Suprapubic skin (tissue), 4 donors: Measurements from ENCODE around the gene SLC39A13. TPM values are rescaled to one million over a fixed set of nuclear protein-coding genes. Genes with fewer than 3 reads are reported as not detected.

Experiments used
- DNase-seq, 2 donors: peaks; one replicate each; pipeline ENCODE4 v3.0.0-alpha.2; 2019; ENCODE audit warnings: low spot score in 2 of 2
- H3K27ac ChIP-seq: fragments of 200-600 bp; sonication (generic); one replicate; pipeline ENCODE4 v1.5.1; 2019
- H3K27me3 ChIP-seq: fragments of 200-600 bp; sonication (generic); one replicate; pipeline ENCODE4 v1.5.1; 2019
- H3K36me3 ChIP-seq: fragments of 200-600 bp; sonication (generic); one replicate; pipeline ENCODE4 v1.5.1; 2019
- H3K4me1 ChIP-seq: fragments of 200-600 bp; sonication (generic); one replicate; pipeline ENCODE4 v1.5.1; 2019
- H3K4me3 ChIP-seq: fragments of 200-600 bp; sonication (generic); one replicate; pipeline ENCODE4 v1.5.1; 2019; ENCODE audit warnings: mild to moderate bottlenecking
- H3K9me3 ChIP-seq: fragments of 200-600 bp; sonication (generic); one replicate; pipeline ENCODE4 v1.5.1; 2019
- EP300 ChIP-seq: sonication (generic); formaldehyde crosslinking; IDR thresholded peaks from one replicate; pipeline ENCODE4 v1.6.1; 2017; ENCODE audit warnings: antibody characterized with exemption
- POLR2A ChIP-seq, 2 donors: fragments of 450-650 bp; IDR thresholded peaks; one replicate each; pipeline ENCODE4 v1.6.1; 2017; ENCODE audit warnings: antibody characterized with exemption in 2 of 2, mild to moderate bottlenecking in 2 of 2, moderate library complexity in 2 of 2
- POLR2AphosphoS5 ChIP-seq, 3 donors: sonication (generic); formaldehyde crosslinking; IDR thresholded peaks; one replicate each; pipeline ENCODE4 v1.6.1; 2017; ENCODE audit warnings: antibody characterized with exemption in 3 of 3
- WGBS: methylation state at CpG from one replicate; pipeline ENCODE4 v1.1.5; 2018; 5-methylcytosine and 5-hydroxymethylcytosine counted together
- total RNA-seq, 4 donors: library from RNA; depleted of rRNA; stranded (reverse); fragments of >200 nt; gene quantifications; one replicate each; pipeline ENCODE4 v1.1.0, GENCODE V29; 2016
- TF ChIP-seq, protein P1 (sequence below), 2 donors: fragments of 200-600 bp in 1 of 2; fragments of 450-650 bp in 1 of 2; sonication (generic) in 1 of 2; IDR thresholded peaks; one replicate each; pipeline ENCODE4 v1.5.1; 2016 to 2019; ENCODE audit warnings: antibody characterized with exemption in 2 of 2, mild to moderate bottlenecking in 1 of 2, moderate library complexity in 1 of 2

Gene SLC39A13
- total RNA-seq, 4 donors from 2014 or later: 45.5 to 53.8 (median 52.3) TPM

DNA sequence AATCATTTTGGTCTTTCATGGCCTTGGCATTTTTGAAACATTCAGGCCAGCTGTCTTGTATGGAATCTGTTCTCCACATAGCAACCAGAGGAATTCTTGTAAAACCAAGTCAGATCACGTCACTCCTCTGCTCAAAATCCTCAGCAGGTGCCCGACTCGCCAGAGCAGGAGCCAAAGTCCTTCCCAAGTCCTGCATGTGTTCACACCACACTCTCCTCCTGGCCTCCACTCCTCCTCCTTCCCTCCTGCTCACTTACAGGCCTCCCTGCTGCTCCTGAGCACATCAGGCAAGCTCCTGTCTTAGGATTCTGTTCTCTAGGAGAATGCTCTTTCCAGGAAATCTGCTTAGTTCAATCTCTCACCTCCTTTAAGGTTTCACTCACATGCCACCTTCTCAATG is 24.8 kb downstream of the SLC39A13 start:
- Histone ChIP-seq H3K4me1 (peaks cover 3% of the 10 kb centered on the region), H3K9me3 (no peaks in the 10 kb centered on the region), H3K27ac (no peak overlapping the region), H3K36me3 (no peaks in the 10 kb centered on the region), H3K27me3 (no peaks in the 10 kb centered on the region), H3K4me3 (no peak overlapping the region)
- no peak for DNase-seq
- 64% methylated on average over 3 of the region's 3 CpGs for WGBS
- TF ChIP-seq, protein P1, sequence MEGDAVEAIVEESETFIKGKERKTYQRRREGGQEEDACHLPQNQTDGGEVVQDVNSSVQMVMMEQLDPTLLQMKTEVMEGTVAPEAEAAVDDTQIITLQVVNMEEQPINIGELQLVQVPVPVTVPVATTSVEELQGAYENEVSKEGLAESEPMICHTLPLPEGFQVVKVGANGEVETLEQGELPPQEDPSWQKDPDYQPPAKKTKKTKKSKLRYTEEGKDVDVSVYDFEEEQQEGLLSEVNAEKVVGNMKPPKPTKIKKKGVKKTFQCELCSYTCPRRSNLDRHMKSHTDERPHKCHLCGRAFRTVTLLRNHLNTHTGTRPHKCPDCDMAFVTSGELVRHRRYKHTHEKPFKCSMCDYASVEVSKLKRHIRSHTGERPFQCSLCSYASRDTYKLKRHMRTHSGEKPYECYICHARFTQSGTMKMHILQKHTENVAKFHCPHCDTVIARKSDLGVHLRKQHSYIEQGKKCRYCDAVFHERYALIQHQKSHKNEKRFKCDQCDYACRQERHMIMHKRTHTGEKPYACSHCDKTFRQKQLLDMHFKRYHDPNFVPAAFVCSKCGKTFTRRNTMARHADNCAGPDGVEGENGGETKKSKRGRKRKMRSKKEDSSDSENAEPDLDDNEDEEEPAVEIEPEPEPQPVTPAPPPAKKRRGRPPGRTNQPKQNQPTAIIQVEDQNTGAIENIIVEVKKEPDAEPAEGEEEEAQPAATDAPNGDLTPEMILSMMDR (IDR thresholded peaks at IDR 0.05): no peak
- TF ChIP-seq POLR2AphosphoS5 (IDR thresholded peaks at IDR 0.05) (no peak), EP300 (no peak), POLR2A (IDR thresholded peaks at IDR 0.05) (no peak)

DNA sequence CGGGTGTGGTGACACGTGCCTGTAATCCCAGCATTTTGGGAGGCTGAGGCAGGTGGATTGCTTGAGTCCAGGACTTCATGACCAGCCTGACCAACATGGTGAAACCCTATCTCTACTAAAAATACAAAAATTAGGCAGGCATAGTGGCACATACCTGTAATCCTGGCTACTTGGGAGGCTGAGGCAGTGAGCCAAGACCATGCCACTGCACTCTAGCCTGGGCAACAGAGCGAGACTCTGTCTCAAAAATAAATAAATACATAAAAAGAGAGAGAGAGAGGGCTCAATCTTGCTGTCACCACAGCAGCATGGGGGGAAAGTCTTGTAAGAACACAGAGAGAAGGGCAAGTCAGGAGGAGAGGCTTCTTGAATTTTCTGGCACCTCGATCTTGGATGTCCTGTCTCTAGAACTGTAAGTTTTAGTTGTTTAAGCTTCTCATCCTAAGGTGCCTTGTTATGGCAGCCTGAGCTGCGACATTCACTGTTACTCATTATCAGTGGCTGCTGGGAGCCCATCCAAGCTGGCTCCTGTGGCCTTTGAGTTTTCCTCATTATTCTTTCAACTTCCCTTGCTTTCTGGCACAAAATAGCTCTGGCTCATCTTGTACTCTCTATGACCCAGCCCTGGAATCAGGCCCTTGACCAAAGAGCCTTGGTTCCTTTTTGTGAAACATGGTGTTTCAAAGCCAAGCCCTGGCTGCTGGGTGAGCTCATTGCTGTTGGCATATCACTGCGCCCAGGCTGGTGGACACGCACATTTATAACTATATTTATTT is 25.8 kb downstream of the SLC39A13 start:
- no peaks in the 10 kb centered on the region for H3K36me3 ChIP-seq
- no peaks in the 10 kb centered on the region for H3K27me3 ChIP-seq
- H3K4me1 ChIP-seq: peaks cover 3% of the 10 kb centered on the region
- 59% methylated on average over 7 of the region's 7 CpGs for WGBS
- no peak for DNase-seq
- no peak overlapping the region for H3K4me3 ChIP-seq
- TF ChIP-seq, protein P1 (IDR thresholded peaks at IDR 0.05): no peak
- no peak for TF ChIP-seq POLR2AphosphoS5 (IDR thresholded peaks at IDR 0.05)
- TF ChIP-seq POLR2A (IDR thresholded peaks at IDR 0.05): no peak
- no peak for TF ChIP-seq EP300
- H3K9me3 ChIP-seq: no peaks in the 10 kb centered on the region
- H3K27ac ChIP-seq: no peak overlapping the region

DNA sequence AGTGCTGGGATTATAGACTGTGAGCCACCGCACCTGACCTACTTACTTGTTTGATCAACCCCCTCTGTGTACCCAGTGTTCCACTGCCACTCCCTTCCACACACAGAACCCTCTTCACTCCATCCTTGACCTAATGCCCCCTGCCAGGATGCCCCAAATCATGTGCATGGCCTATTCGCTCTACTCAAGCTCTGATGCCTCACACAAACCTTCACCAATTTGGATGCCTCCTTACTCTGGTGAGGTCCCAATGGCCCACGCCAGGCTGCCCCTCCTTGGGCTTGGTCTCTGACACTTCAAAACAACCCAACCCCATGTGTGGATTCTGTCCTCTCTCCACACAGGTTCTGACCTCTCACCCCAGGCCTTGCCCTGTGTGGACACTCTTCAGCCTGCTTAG is 27.3 kb downstream of the SLC39A13 start:
- H3K4me1 ChIP-seq: peaks cover 3% of the 10 kb centered on the region
- 97% methylated on average over 3 of the region's 3 CpGs for WGBS
- TF ChIP-seq EP300 (no peak), POLR2AphosphoS5 (IDR thresholded peaks at IDR 0.05) (no peak), POLR2A (IDR thresholded peaks at IDR 0.05) (no peak)
- TF ChIP-seq, protein P1 (IDR thresholded peaks at IDR 0.05): no peak
- no peak overlapping the region for H3K4me3 ChIP-seq
- DNase-seq: no peak
- no peaks in the 10 kb centered on the region for H3K9me3 ChIP-seq
- no peak overlapping the region for H3K27ac ChIP-seq
- H3K36me3 ChIP-seq: no peaks in the 10 kb centered on the region
- H3K27me3 ChIP-seq: no peaks in the 10 kb centered on the region

DNA sequence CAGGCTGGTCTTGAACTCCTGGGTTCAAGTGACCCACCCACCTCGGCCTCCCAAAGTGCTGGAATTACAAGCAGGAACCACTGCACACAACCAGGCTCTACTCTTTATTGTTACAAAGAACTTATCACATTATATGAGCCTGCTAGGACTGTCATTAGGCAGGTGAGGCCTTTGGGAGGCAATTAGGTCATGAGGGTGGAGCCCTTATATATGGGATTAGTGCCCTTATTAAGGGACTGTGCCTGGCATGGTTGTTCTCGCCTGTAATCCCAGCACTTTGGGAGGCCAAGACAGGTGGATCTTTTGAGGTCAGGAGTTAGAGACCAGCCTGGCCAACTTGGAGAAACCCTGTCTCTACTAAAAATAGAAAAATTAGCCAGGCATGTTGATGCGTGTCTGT is 28.3 kb downstream of the SLC39A13 start:
- H3K27ac ChIP-seq: no peak overlapping the region
- H3K36me3 ChIP-seq: no peaks in the 10 kb centered on the region
- H3K4me3 ChIP-seq: no peak overlapping the region
- no peaks in the 10 kb centered on the region for H3K9me3 ChIP-seq
- DNase-seq: no peak
- TF ChIP-seq POLR2AphosphoS5 (IDR thresholded peaks at IDR 0.05) (no peak), POLR2A (IDR thresholded peaks at IDR 0.05) (no peak), EP300 (no peak)
- TF ChIP-seq, protein P1 (IDR thresholded peaks at IDR 0.05): no peak
- H3K4me1 ChIP-seq: peaks cover 3% of the 10 kb centered on the region
- whole genome bisulfite sequencing: 94% methylated on average over 3 of the region's 3 CpGs
- no peaks in the 10 kb centered on the region for H3K27me3 ChIP-seq

- no peaks in the 10 kb centered on the region for H3K27me3 ChIP-seq
- DNase-seq: no peak
- no peaks in the 10 kb centered on the region for H3K9me3 ChIP-seq
- H3K27ac ChIP-seq: no peak overlapping the region
- peaks cover 3% of the 10 kb centered on the region for H3K4me1 ChIP-seq
- H3K4me3 ChIP-seq: no peak overlapping the region
- H3K36me3 ChIP-seq: no peaks in the 10 kb centered on the region
- WGBS: 87% methylated on average over 11 of the region's 11 CpGs
- no peak for TF ChIP-seq POLR2AphosphoS5 (IDR thresholded peaks at IDR 0.05)
- TF ChIP-seq, protein P1 (IDR thresholded peaks at IDR 0.05): no peak
- no peak for TF ChIP-seq POLR2A (IDR thresholded peaks at IDR 0.05)
- TF ChIP-seq EP300: no peak
These were observed 28.9 kb downstream of the SLC39A13 start for GRCh38 chr11:47437218-47437745.
